CD4-positive, alpha-beta T cell treated with Interleukin-4 for 4 hours (primary cell): ENCODE data around the gene ANO2.
"Not testable (repeated sequence)": the region's sequence is repeated elsewhere in the genome, so short reads cannot be mapped to it uniquely, and the experiment has no call there.

ENCODE experiments used
- DNase-seq: peaks from one replicate; pipeline ENCODE4 v3.0.0-alpha.2; 2020

Gene ANO2

GRCh38 chr12:5882511-5883190 lies 62.4 kb downstream of the ANO2 start:
- DNase-seq, result no peak

GRCh38 chr12:5881666-5882065 lies 63.4 kb downstream of the ANO2 start:
- no peak for DNase-seq

GRCh38 chr12:5881101-5881606 lies 63.9 kb downstream of the ANO2 start:
- DNase-seq, result no peak

- no peak for DNase-seq
Observed at GRCh38 chr12:5875851-5876250, 69.2 kb downstream of the ANO2 start.

GRCh38 chr12:5874514-5874913 lies 70.5 kb downstream of the ANO2 start:
- DNase-seq, result no peak

GRCh38 chr12:5873281-5873919 lies 71.7 kb downstream of the ANO2 start:
- no peak for DNase-seq

- DNase-seq, result no peak
Observed at GRCh38 chr12:5872745-5873144, 72.3 kb downstream of the ANO2 start.

GRCh38 chr12:5871741-5872140 lies 73.3 kb downstream of the ANO2 start:
- no peak for DNase-seq

- no peak for DNase-seq
Observed at GRCh38 chr12:5870183-5870582, 74.9 kb downstream of the ANO2 start.

- no peak for DNase-seq
Observed at GRCh38 chr12:5868625-5869295, 76.3 kb downstream of the ANO2 start.

- no peak for DNase-seq
Observed at GRCh38 chr12:5865397-5865796, 79.7 kb downstream of the ANO2 start.

GRCh38 chr12:5864972-5865371 lies 80.1 kb downstream of the ANO2 start:
- DNase-seq, result no peak

GRCh38 chr12:5864301-5864700 lies 80.8 kb downstream of the ANO2 start:
- no peak for DNase-seq

GRCh38 chr12:5861416-5861815 lies 83.6 kb downstream of the ANO2 start:
- DNase-seq, result no peak

- no peak for DNase-seq
Observed at GRCh38 chr12:5856692-5857091, 88.4 kb downstream of the ANO2 start.

- no peak for DNase-seq
Observed at GRCh38 chr12:5846950-5847349, 98.1 kb downstream of the ANO2 start.

GRCh38 chr12:5840944-5841343 lies 104.1 kb downstream of the ANO2 start:
- DNase-seq, result no peak

- DNase-seq, result no peak
Observed at GRCh38 chr12:5830111-5830510, 114.9 kb downstream of the ANO2 start.

- DNase-seq, result no peak
Observed at GRCh38 chr12:5827591-5827990, 117.5 kb downstream of the ANO2 start.

- not testable (repeated sequence) for DNase-seq
Observed at GRCh38 chr12:5825761-5826160, 119.3 kb downstream of the ANO2 start.

GRCh38 chr12:5818877-5819276 lies 126.2 kb downstream of the ANO2 start:
- DNase-seq, result not testable (repeated sequence)

GRCh38 chr12:5817246-5817645 lies 127.8 kb downstream of the ANO2 start:
- DNase-seq, result no peak

- DNase-seq, result no peak
Observed at GRCh38 chr12:5809586-5809985, 135.5 kb downstream of the ANO2 start.

GRCh38 chr12:5808981-5809380 lies 136.1 kb downstream of the ANO2 start:
- DNase-seq, result no peak
